Gastroesophageal sphincter (tissue), 4 donors: ENCODE results near the gene ELSPBP1. TPM values are rescaled to one million over a fixed set of nuclear protein-coding genes. Genes with fewer than 3 reads are reported as not detected.

Experiments
- ATAC-seq: fragments of 150-250 bp; one replicate; pipeline ENCODE4 v1.9.1; 2016; ENCODE audit warnings: mild to moderate bottlenecking, moderate library complexity
- H3K27ac ChIP-seq, 4 donors: fragments of 200-600 bp; sonication (generic) in 3 of 4; 1 replicate in 3 of 4; 2 replicates in 1 of 4; pipeline ENCODE4 v1.5.1; 2016 to 2019
- H3K27me3 ChIP-seq: fragments of 200-600 bp; sonication (generic); one replicate; pipeline ENCODE4 v1.5.1; 2019
- H3K36me3 ChIP-seq, 2 donors: fragments of 200-600 bp; sonication (generic); one replicate each; pipeline ENCODE4 v1.5.1; 2019; ENCODE audit warnings: control low read depth in 1 of 2
- H3K4me1 ChIP-seq, 3 donors: fragments of 200-600 bp; sonication (generic); 1 replicate in 2 of 3; 2 replicates in 1 of 3; pipeline ENCODE4 v1.5.1; 2016 to 2019; ENCODE audit warnings: control low read depth in 2 of 3
- H3K4me3 ChIP-seq, 2 donors: fragments of 200-600 bp; sonication (generic); one replicate each; pipeline ENCODE4 v1.5.1; 2019; ENCODE audit warnings: mild to moderate bottlenecking in 1 of 2, moderate library complexity in 1 of 2
- H3K9me3 ChIP-seq, 3 donors: fragments of 200-600 bp; sonication (generic); one replicate each; pipeline ENCODE4 v1.5.1; 2017 to 2019; ENCODE audit warnings: control low read depth in 2 of 3
- CTCF ChIP-seq, 4 experiments: fragments of 200-600 bp in 2 of 4; fragments of 450-650 bp in 2 of 4; sonication (generic) in 1 of 4; IDR thresholded peaks; one replicate each; pipeline ENCODE4 v1.5.1; 2017 to 2019; ENCODE audit warnings: antibody characterized with exemption in 4 of 4, mild to moderate bottlenecking in 2 of 4, moderate library complexity in 2 of 4
- EP300 ChIP-seq: sonication (generic); formaldehyde crosslinking; IDR thresholded peaks from one replicate; pipeline ENCODE4 v1.6.1; 2017; ENCODE audit warnings: antibody characterized with exemption, mild to moderate bottlenecking
- POLR2A ChIP-seq, 2 donors: fragments of 450-650 bp; IDR thresholded peaks; one replicate each; pipeline ENCODE4 v1.6.1; 2017; ENCODE audit warnings: antibody characterized with exemption in 2 of 2, mild to moderate bottlenecking in 2 of 2, moderate library complexity in 1 of 2
- POLR2AphosphoS5 ChIP-seq: sonication (generic); formaldehyde crosslinking; IDR thresholded peaks from one replicate; pipeline ENCODE4 v1.6.1; 2017; ENCODE audit warnings: antibody characterized with exemption
- WGBS, 2 donors: methylation state at CpG; one replicate each; pipeline ENCODE4 v1.1.5; 2018; ENCODE audit warnings: low coverage in 1 of 2; 5-methylcytosine and 5-hydroxymethylcytosine counted together
- total RNA-seq, 4 donors: library from RNA; depleted of rRNA; stranded (reverse); fragments of >200 nt; gene quantifications; one replicate each; pipeline ENCODE4 v1.1.0, GENCODE V29; 2016

ELSPBP1 gene
- total RNA-seq, 4 donors from 2014 or later: not detected

- ATAC-seq: no peak
- TF ChIP-seq POLR2A (IDR thresholded peaks at IDR 0.05) (no peak), EP300 (no peak), CTCF (IDR thresholded peaks at IDR 0.05) (no peak), POLR2AphosphoS5 (no peak)
- Histone ChIP-seq H3K27ac (no peak overlapping the region), H3K27me3 (peaks cover 33% of the 10 kb centered on the region), H3K4me1 (no peaks in the 10 kb centered on the region), H3K9me3 (peaks cover 0 to 7% (median 0%) of the 10 kb centered on the region in 3 donors), H3K4me3 (no peak overlapping the region), H3K36me3 (no peaks in the 10 kb centered on the region)
- 72 to 100% methylated on average over 2 to 6 of the region's 6 CpGs for WGBS, 2 donors
These were observed 12.3 kb downstream of the ELSPBP1 start for GRCh38 chr19:48006762-48007161.

- Histone ChIP-seq H3K36me3 (no peaks in the 10 kb centered on the region), H3K4me1 (no peaks in the 10 kb centered on the region), H3K27ac (no peak overlapping the region), H3K4me3 (no peak overlapping the region), H3K9me3 (peaks cover 0 to 7% (median 0%) of the 10 kb centered on the region in 3 donors), H3K27me3 (peaks cover 15% of the 10 kb centered on the region)
- no peak for TF ChIP-seq CTCF (IDR thresholded peaks at IDR 0.05)
- TF ChIP-seq EP300: no peak
- no peak for TF ChIP-seq POLR2AphosphoS5
- no peak for TF ChIP-seq POLR2A (IDR thresholded peaks at IDR 0.05)
- WGBS, 2 donors: 85 to 92% methylated on average over 10 to 11 of the region's 11 CpGs
- no peak for ATAC-seq
These were observed 16.7 kb downstream of the ELSPBP1 start for GRCh38 chr19:48010932-48011758.

- H3K4me3 ChIP-seq: no peak overlapping the region
- peaks cover 45% of the 10 kb centered on the region for H3K27me3 ChIP-seq
- H3K4me1 ChIP-seq: no peaks in the 10 kb centered on the region
- ATAC-seq: no peak
- no peak for TF ChIP-seq POLR2A (IDR thresholded peaks at IDR 0.05)
- no peak for TF ChIP-seq CTCF (IDR thresholded peaks at IDR 0.05)
- TF ChIP-seq EP300: no peak
- no peak overlapping the region for H3K27ac ChIP-seq
- WGBS, 2 donors: 90% methylated on average over 2 of the region's 3 CpGs; no CpG with 5 or more reads in 1 of the 2 donors
- H3K9me3 ChIP-seq: no peaks in the 10 kb centered on the region
- no peaks in the 10 kb centered on the region for H3K36me3 ChIP-seq
These were observed 26.3 kb downstream of the ELSPBP1 start for GRCh38 chr19:48020686-48021085.

GRCh38 chr19:48023011-48023410 is 28.6 kb downstream of the ELSPBP1 start:
- no peak overlapping the region for H3K27ac ChIP-seq
- 56 to 61% methylated on average over 2 of the region's 2 CpGs for WGBS, 2 donors
- peaks cover 43% of the 10 kb centered on the region for H3K27me3 ChIP-seq
- no peaks in the 10 kb centered on the region for H3K4me1 ChIP-seq
- no peaks in the 10 kb centered on the region for H3K36me3 ChIP-seq
- no peak overlapping the region for H3K4me3 ChIP-seq
- no peak for ATAC-seq
- no peaks in the 10 kb centered on the region for H3K9me3 ChIP-seq
- TF ChIP-seq POLR2AphosphoS5 (no peak), CTCF (IDR thresholded peaks at IDR 0.05) (no peak), POLR2A (IDR thresholded peaks at IDR 0.05) (no peak), EP300 (no peak)

- Histone ChIP-seq H3K9me3 (no peaks in the 10 kb centered on the region), H3K27ac (no peak overlapping the region), H3K27me3 (peaks cover 43% of the 10 kb centered on the region), H3K4me1 (no peaks in the 10 kb centered on the region), H3K36me3 (no peaks in the 10 kb centered on the region), H3K4me3 (no peak overlapping the region)
- 76 to 93% methylated on average over 3 of the region's 3 CpGs for WGBS, 2 donors
- TF ChIP-seq POLR2AphosphoS5: no peak
- no peak for TF ChIP-seq EP300
- no peak for TF ChIP-seq POLR2A (IDR thresholded peaks at IDR 0.05)
- no peak for TF ChIP-seq CTCF (IDR thresholded peaks at IDR 0.05)
- ATAC-seq: no peak
These were observed 29.1 kb downstream of the ELSPBP1 start for GRCh38 chr19:48023518-48023917.
